ENCODE results near the gene EHMT1. TPM values are rescaled to one million over a fixed set of nuclear protein-coding genes. Genes with fewer than 3 reads are reported as not detected.

Gene EHMT1
- total RNA-seq, 4 donors from 2014 or later, result 77.1 to 149 (median 86.6) TPM

- Histone ChIP-seq H3K4me1 (peaks cover 7% of the 10 kb centered on the region), H3K4me3 (no peak overlapping the region), H3K27ac (no peak overlapping the region), H3K9me3 (peaks cover 3% of the 10 kb centered on the region), H3K27me3 (no peaks in the 10 kb centered on the region), H3K36me3 (peaks cover 69% of the 10 kb centered on the region)
- TF ChIP-seq CTCF (IDR thresholded peaks at IDR 0.05) (no peak), EP300 (IDR thresholded peaks at IDR 0.05) (no peak), POLR2AphosphoS5 (IDR thresholded peaks at IDR 0.05) (no peak), POLR2A (IDR thresholded peaks at IDR 0.05) (no peak)
- DNase-seq (ENCODE audit: low spot score in 2 of 2), result no peak
- WGBS, result 94% methylated on average over 16 of the region's 16 CpGs
Observed at GRCh38 chr9:137758067-137758466, 139.3 kb downstream of the EHMT1 start.

- Histone ChIP-seq H3K9me3 (peaks cover 3% of the 10 kb centered on the region), H3K27ac (no peak overlapping the region), H3K36me3 (peaks cover 69% of the 10 kb centered on the region), H3K27me3 (no peaks in the 10 kb centered on the region), H3K4me3 (no peak overlapping the region), H3K4me1 (peaks cover 7% of the 10 kb centered on the region)
- WGBS, result 99% methylated on average over 11 of the region's 11 CpGs
- TF ChIP-seq POLR2AphosphoS5 (IDR thresholded peaks at IDR 0.05), result no peak
- TF ChIP-seq POLR2A (IDR thresholded peaks at IDR 0.05), result no peak
- no peak for TF ChIP-seq EP300 (IDR thresholded peaks at IDR 0.05)
- TF ChIP-seq CTCF (IDR thresholded peaks at IDR 0.05), result no peak
- no peak for DNase-seq (ENCODE audit: low spot score in 2 of 2)
Observed at GRCh38 chr9:137759117-137759516, 140.3 kb downstream of the EHMT1 start.

- H3K36me3 ChIP-seq, result peaks cover 64% of the 10 kb centered on the region
- WGBS, result 86% methylated on average over 20 of the region's 24 CpGs
Observed at GRCh38 chr9:137759649-137760321, 141.0 kb downstream of the EHMT1 start.

GRCh38 chr9:137760426-137760825 lies 141.6 kb downstream of the EHMT1 start:
- H3K27ac ChIP-seq, result no peak overlapping the region
- TF ChIP-seq POLR2A (IDR thresholded peaks at IDR 0.05) (no peak), CTCF (IDR thresholded peaks at IDR 0.05) (no peak), POLR2AphosphoS5 (IDR thresholded peaks at IDR 0.05) (no peak)
- H3K36me3 ChIP-seq, result peaks cover 58% of the 10 kb centered on the region

More at GRCh38 chr9:137759649-137760321, 141.0 kb downstream of the EHMT1 start:
- Histone ChIP-seq H3K4me1 (peaks cover 7% of the 10 kb centered on the region), H3K27me3 (no peaks in the 10 kb centered on the region), H3K9me3 (peaks cover 3% of the 10 kb centered on the region), H3K4me3 (no peak overlapping the region), H3K27ac (no peak overlapping the region)
- DNase-seq (ENCODE audit: low spot score in 2 of 2), result no peak
- no peak for TF ChIP-seq POLR2AphosphoS5 (IDR thresholded peaks at IDR 0.05)
- TF ChIP-seq CTCF (IDR thresholded peaks at IDR 0.05), result no peak
- TF ChIP-seq EP300 (IDR thresholded peaks at IDR 0.05), result no peak
- no peak for TF ChIP-seq POLR2A (IDR thresholded peaks at IDR 0.05)

GRCh38 chr9:137761032-137761431 lies 142.2 kb downstream of the EHMT1 start:
- Histone ChIP-seq H3K36me3 (peaks cover 58% of the 10 kb centered on the region), H3K27ac (no peak overlapping the region), H3K4me3 (no peak overlapping the region), H3K9me3 (no peaks in the 10 kb centered on the region), H3K4me1 (peaks cover 15% of the 10 kb centered on the region), H3K27me3 (no peaks in the 10 kb centered on the region)
- no peak for TF ChIP-seq CTCF (IDR thresholded peaks at IDR 0.05)
- no peak for TF ChIP-seq POLR2A (IDR thresholded peaks at IDR 0.05)
- no peak for TF ChIP-seq EP300 (IDR thresholded peaks at IDR 0.05)
- TF ChIP-seq POLR2AphosphoS5 (IDR thresholded peaks at IDR 0.05), result no peak
- DNase-seq (ENCODE audit: low spot score in 2 of 2), result no peak
- WGBS, result 60% methylated on average over 7 of the region's 7 CpGs

More at GRCh38 chr9:137760426-137760825, 141.6 kb downstream of the EHMT1 start:
- Histone ChIP-seq H3K9me3 (peaks cover 2% of the 10 kb centered on the region), H3K4me1 (peaks cover 12% of the 10 kb centered on the region), H3K4me3 (no peak overlapping the region), H3K27me3 (no peaks in the 10 kb centered on the region)
- WGBS, result 85% methylated on average over 12 of the region's 12 CpGs
- DNase-seq (ENCODE audit: low spot score in 2 of 2), result no peak
